Transverse colon (tissue), 4 donors: ENCODE measurements around the gene ACTMAP. TPM values are rescaled to one million over a fixed set of nuclear protein-coding genes. Genes with fewer than 3 reads are reported as not detected.

Experiments
- DNase-seq: peaks from one replicate; pipeline ENCODE4 v3.0.0-alpha.2; 2019
- H3K27ac ChIP-seq, 4 donors: fragments of 200-600 bp; sonication (generic); 2 replicates each; pipeline ENCODE4 v1.5.1; 2016 to 2018; ENCODE audit warnings: inconsistent platforms in 4 of 4
- H3K27me3 ChIP-seq: fragments of 200-600 bp; sonication (generic); 2 replicates; pipeline ENCODE4 v1.5.1; 2017; ENCODE audit warnings: inconsistent platforms
- H3K36me3 ChIP-seq, 4 donors: fragments of 200-600 bp; sonication (generic); 2 replicates each; pipeline ENCODE4 v1.5.1; 2017 to 2019; ENCODE audit warnings: inconsistent platforms in 4 of 4
- H3K4me1 ChIP-seq, 4 donors: fragments of 200-600 bp; sonication (generic); 2 replicates each; pipeline ENCODE4 v1.5.1; 2017 to 2020; ENCODE audit warnings: inconsistent platforms in 4 of 4
- H3K4me3 ChIP-seq, 4 donors: fragments of 200-600 bp; sonication (generic); 1 replicate in 1 of 4; 2 replicates in 3 of 4; pipeline versions ENCODE4 v1.5.1 to v1.6.1; 2017 to 2019; ENCODE audit warnings: inconsistent platforms in 4 of 4
- H3K9me3 ChIP-seq, 2 donors: fragments of 200-600 bp; sonication (generic); 2 replicates each; pipeline ENCODE4 v1.5.1; 2017 to 2019; ENCODE audit warnings: inconsistent platforms in 2 of 2
- EP300 ChIP-seq: sonication (generic); formaldehyde crosslinking; IDR thresholded peaks from one replicate; pipeline ENCODE4 v1.6.1; 2017; ENCODE audit warnings: antibody characterized with exemption, low read depth
- POLR2A ChIP-seq: fragments of 450-650 bp; IDR thresholded peaks from one replicate; pipeline ENCODE4 v1.6.1; 2016; ENCODE audit warnings: antibody characterized with exemption, mild to moderate bottlenecking, moderate library complexity
- POLR2AphosphoS5 ChIP-seq, 3 donors: sonication (generic); formaldehyde crosslinking; IDR thresholded peaks; one replicate each; pipeline ENCODE4 v1.6.1; 2016; ENCODE audit warnings: antibody characterized with exemption in 3 of 3
- WGBS, 2 donors: methylation state at CpG; one replicate each; pipeline ENCODE4 v1.1.5; 2018; ENCODE audit warnings: low coverage in 1 of 2; 5-methylcytosine and 5-hydroxymethylcytosine counted together
- in situ Hi-C, 4 donors: fragments of 200-750 bp; cut with MboI; loops; one replicate each; pipeline versions ENCODE4 v1.15.0 to v1.15.1; 2017; ENCODE audit warnings: low sequenced_read_pairs in 3 of 4, low pct_ligation_motif_present in 1 of 4, low pct_unique_long_range_greater_than_20kb in 1 of 4
- intact Hi-C: fragments of 100-400 bp; cut with DNase I; formaldehyde crosslinking; loops from one replicate; pipeline ENCODE4 v1.15.1; 2023; ENCODE audit warnings: low total_unique reads
- total RNA-seq, 4 donors: library from RNA; depleted of rRNA; stranded (reverse); fragments of >200 nt; gene quantifications; one replicate each; pipeline ENCODE4 v1.1.0, GENCODE V29; 2016
- TF ChIP-seq, protein P1 (sequence below), 5 experiments: fragments of 200-600 bp in 3 of 5; fragments of 450-650 bp in 2 of 5; sonication (generic) in 3 of 5; IDR thresholded peaks; 1 replicate in 2 of 5; 2 replicates in 3 of 5; pipeline ENCODE4 v1.5.1; 2016 to 2017; ENCODE audit warnings: antibody characterized with exemption in 5 of 5, inconsistent platforms in 3 of 5, mild to moderate bottlenecking in 2 of 5, moderate library complexity in 1 of 5

The ACTMAP gene
- total RNA-seq, 4 donors from 2014 or later = 8.3 to 29.1 (median 12.1) TPM

DNA sequence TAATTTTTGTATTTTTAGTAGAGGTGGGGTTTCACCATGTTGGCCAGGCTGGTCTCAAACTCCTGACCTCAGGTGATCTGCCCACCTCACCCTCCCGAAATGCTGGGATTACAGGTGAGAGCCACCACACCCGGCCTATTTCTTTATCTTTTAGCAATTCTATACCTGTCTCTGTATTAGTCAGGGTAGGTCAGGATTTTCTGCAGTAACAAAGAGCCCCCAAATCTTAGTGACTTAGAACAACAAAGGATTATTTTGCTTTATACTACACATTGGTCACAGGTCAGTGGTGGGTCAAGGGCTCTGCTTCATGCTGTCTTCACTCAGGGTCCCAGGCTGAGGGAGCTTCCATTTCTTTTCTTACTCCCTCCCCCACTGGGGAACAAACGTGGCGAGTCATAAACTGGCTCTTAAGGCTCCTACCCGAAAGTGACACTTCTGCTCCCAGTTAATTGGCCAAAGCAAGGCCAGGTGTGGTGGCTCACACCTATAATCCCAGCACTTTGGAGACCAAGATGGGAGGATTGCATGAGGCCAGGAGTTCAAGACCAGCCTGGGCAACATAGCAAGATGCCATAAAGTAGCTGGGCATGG, 26.5 kb downstream of the ACTMAP start:
- no peaks in the 10 kb centered on the region for H3K9me3 ChIP-seq
- H3K4me1 ChIP-seq = peaks cover 12 to 40% (median 35%) of the 10 kb centered on the region in 4 donors
- no peak overlapping the region for H3K27ac ChIP-seq
- TF ChIP-seq, protein P1, sequence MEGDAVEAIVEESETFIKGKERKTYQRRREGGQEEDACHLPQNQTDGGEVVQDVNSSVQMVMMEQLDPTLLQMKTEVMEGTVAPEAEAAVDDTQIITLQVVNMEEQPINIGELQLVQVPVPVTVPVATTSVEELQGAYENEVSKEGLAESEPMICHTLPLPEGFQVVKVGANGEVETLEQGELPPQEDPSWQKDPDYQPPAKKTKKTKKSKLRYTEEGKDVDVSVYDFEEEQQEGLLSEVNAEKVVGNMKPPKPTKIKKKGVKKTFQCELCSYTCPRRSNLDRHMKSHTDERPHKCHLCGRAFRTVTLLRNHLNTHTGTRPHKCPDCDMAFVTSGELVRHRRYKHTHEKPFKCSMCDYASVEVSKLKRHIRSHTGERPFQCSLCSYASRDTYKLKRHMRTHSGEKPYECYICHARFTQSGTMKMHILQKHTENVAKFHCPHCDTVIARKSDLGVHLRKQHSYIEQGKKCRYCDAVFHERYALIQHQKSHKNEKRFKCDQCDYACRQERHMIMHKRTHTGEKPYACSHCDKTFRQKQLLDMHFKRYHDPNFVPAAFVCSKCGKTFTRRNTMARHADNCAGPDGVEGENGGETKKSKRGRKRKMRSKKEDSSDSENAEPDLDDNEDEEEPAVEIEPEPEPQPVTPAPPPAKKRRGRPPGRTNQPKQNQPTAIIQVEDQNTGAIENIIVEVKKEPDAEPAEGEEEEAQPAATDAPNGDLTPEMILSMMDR (IDR thresholded peaks at IDR 0.05) = no peak
- TF ChIP-seq POLR2AphosphoS5 (IDR thresholded peaks at IDR 0.05) = no peak
- TF ChIP-seq EP300 = no peak
- TF ChIP-seq POLR2A = no peak
- no peak for DNase-seq
- H3K27me3 ChIP-seq = no peaks in the 10 kb centered on the region
- H3K4me3 ChIP-seq = no peak overlapping the region
- 86 to 100% methylated on average over 2 to 5 of the region's 5 CpGs for WGBS, 2 donors
- H3K36me3 ChIP-seq = peaks cover 0 to 37% (median 19%) of the 10 kb centered on the region in 4 donors
- intact Hi-C loops = no loop called here
- in situ Hi-C loops = loop anchor here in 1 of 4 donors (25.0 kb wide), 1 partner anchor 89 kb away; no protein-coding TSS in a partner anchor

DNA sequence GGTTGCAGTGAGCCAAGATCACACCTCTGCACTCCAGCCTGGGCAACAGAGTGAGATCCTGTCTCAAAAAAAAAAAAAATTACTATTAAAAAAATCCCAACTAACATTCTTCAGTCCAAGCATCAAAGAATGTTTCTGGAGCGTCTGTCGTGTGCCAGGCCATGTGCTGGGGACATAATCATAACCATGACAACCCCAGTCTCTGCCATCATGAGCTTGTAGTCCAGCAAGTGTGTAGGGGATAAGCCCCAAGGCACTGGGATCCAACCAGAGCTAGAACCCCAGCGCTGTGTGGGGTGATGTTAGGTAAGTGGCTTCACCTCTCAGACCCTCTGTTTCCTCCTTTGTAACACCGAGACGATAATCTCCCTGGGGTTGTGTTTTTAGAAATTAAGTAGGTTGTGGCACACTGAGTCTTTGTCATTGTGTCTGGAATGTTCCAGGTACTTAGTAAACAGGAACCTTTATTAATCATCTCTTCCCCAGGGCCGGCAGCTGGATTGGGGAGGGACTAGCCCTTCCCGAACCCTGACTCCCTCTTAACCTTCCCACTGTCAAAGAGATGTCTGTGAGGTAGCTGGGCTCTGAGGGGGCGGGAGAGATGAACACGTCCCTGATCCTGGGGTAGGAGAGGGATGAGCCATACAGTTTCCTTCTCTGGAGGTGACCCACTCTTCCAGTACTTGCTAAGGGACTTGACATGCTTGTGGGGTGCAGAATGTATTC, 28.2 kb downstream of the ACTMAP start:
- Histone ChIP-seq H3K27ac (peak overlapping the region; percentile 94 to 99 (median 98)), H3K4me3 (peak overlapping the region in 1 of 4 donors; percentile 96), H3K9me3 (no peaks in the 10 kb centered on the region), H3K4me1 (peaks cover 12 to 53% (median 41%) of the 10 kb centered on the region in 4 donors), H3K36me3 (peaks cover 0 to 21% (median 11%) of the 10 kb centered on the region in 4 donors), H3K27me3 (no peaks in the 10 kb centered on the region)
- TF ChIP-seq POLR2AphosphoS5 (IDR thresholded peaks at IDR 0.05) (no peak), EP300 (no peak), POLR2A (no peak)
- TF ChIP-seq, protein P1 (IDR thresholded peaks at IDR 0.05) = no peak
- 73 to 82% methylated on average over 5 to 9 of the region's 9 CpGs for WGBS, 2 donors
- in situ Hi-C loops (loop anchor here in 1 of 4 donors (25.0 kb wide), 1 partner anchor 90 kb away; no protein-coding TSS in a partner anchor), intact Hi-C loops (no loop called here)
- no peak for DNase-seq

DNA sequence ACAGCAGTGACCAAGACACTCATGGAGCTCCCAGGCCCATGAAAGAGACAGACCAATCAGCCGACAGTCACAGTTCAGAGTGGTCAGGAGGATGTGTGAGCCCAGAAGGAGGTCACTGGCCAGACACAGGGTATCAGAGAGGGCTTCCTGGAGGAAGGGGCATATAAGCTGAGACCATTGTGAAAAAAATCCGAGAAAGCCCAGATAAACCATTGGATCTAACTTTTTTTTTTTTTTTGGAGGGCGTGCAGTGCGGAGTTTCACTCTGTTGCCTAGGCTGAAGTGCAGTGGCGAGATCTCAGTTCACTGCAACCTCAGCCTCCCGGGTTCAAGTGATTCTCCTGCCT, 29.2 kb downstream of the ACTMAP start:
- intact Hi-C loops = no loop called here
- DNase-seq = no peak
- peaks cover 12 to 56% (median 45%) of the 10 kb centered on the region in 4 donors for H3K4me1 ChIP-seq
- H3K4me3 ChIP-seq = peak overlapping the region in 2 of 4 donors; percentile 4 to 96
- H3K27me3 ChIP-seq = no peaks in the 10 kb centered on the region
- peak overlapping the region; percentile 94 to 99 (median 98) for H3K27ac ChIP-seq
- peaks cover 0 to 13% (median 7%) of the 10 kb centered on the region in 4 donors for H3K36me3 ChIP-seq
- no peak for TF ChIP-seq POLR2AphosphoS5 (IDR thresholded peaks at IDR 0.05)
- TF ChIP-seq, protein P1 (IDR thresholded peaks at IDR 0.05) = no peak
- no peak for TF ChIP-seq POLR2A
- no peak for TF ChIP-seq EP300
- H3K9me3 ChIP-seq = no peaks in the 10 kb centered on the region
- in situ Hi-C loops = loop anchor here in 1 of 4 donors (25.0 kb wide), 1 partner anchor 91 kb away; no protein-coding TSS in a partner anchor
- WGBS, 2 donors = 17 to 98% methylated on average over 1 to 6 of the region's 6 CpGs

DNA sequence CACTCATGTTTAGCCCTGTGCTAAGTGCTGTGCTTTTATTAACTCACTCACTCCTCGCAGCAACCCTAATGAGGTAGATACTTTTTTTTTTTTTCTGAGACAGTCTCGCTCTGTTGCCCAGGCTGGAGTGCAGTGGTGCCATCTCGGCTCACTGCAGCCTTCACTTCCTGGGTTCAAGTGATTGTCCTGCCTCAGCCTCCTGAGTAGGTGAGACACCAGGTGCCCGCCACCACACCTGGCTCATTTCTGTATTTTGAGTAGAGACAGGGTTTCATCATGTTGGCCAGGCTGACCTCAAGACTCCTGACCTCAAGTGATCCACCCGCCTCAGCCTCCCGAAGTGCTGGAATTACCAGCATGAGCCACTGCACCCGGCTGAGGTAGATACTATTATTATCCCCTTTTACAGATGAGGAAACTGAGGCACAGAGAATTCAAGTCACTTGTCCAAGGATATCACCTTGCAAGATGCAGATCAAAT, 30.8 kb downstream of the ACTMAP start:
- Histone ChIP-seq H3K27me3 (no peaks in the 10 kb centered on the region), H3K9me3 (no peaks in the 10 kb centered on the region), H3K4me3 (peak overlapping the region; percentile 68 to 96 (median 88)), H3K4me1 (peaks cover 13 to 70% (median 55%) of the 10 kb centered on the region in 4 donors), H3K27ac (peak overlapping the region; percentile 94 to 99 (median 98)), H3K36me3 (peaks cover 0 to 4% (median 2%) of the 10 kb centered on the region in 4 donors)
- 32 to 50% methylated on average over 5 to 7 of the region's 7 CpGs for WGBS, 2 donors
- DNase-seq = no peak
- in situ Hi-C loops = loop anchor here in 2 of 4 donors (5.0 to 25.0 kb wide), 2 partner anchors 33 to 93 kb away; partner anchors contain the start of genes ACTMAP (in 1 of the 2) and SNRPA (in 1 of the 2)
- intact Hi-C loops = loop anchor here (10.0 kb wide), 1 partner anchor 85 kb away; no protein-coding TSS in a partner anchor
- TF ChIP-seq EP300 = no peak
- TF ChIP-seq POLR2A = no peak
- TF ChIP-seq, protein P1 (IDR thresholded peaks at IDR 0.05) = no peak
- no peak for TF ChIP-seq POLR2AphosphoS5 (IDR thresholded peaks at IDR 0.05)
